ENCODE measurements around the gene CHAD. TPM values are rescaled to one million over a fixed set of nuclear protein-coding genes. Genes with fewer than 3 reads are reported as not detected.
"Not testable (repeated sequence)": the region's sequence is repeated elsewhere in the genome, so short reads cannot be mapped to it uniquely, and the experiment has no call there.

Gene CHAD
- polyA plus RNA-seq, 4 donors, result 0.66 to 3.2 (median 2.8) TPM

- DNase-seq (ENCODE audit: low read depth in 4 of 4, low spot score in 3 of 4), result not testable (repeated sequence)
These were observed 7.3 kb upstream of the CHAD start for GRCh38 chr17:50475775-50476544.

- no peak for DNase-seq (ENCODE audit: low read depth in 4 of 4, low spot score in 3 of 4)
These were observed 6.7 kb upstream of the CHAD start for GRCh38 chr17:50475362-50475761.

GRCh38 chr17:50474523-50474922 lies 5.8 kb upstream of the CHAD start:
- DNase-seq (ENCODE audit: low read depth in 4 of 4, low spot score in 3 of 4), result no peak

- no peak for DNase-seq (ENCODE audit: low read depth in 4 of 4, low spot score in 3 of 4)
These were observed 5.2 kb upstream of the CHAD start for GRCh38 chr17:50473901-50474300.

GRCh38 chr17:50472761-50473161 lies 4.1 kb upstream of the CHAD start:
- not testable (repeated sequence) for DNase-seq (ENCODE audit: low read depth in 4 of 4, low spot score in 3 of 4)

- no peak for DNase-seq (ENCODE audit: low read depth in 4 of 4, low spot score in 3 of 4)
These were observed 3.6 kb upstream of the CHAD start for GRCh38 chr17:50472286-50472685.

- DNase-seq (ENCODE audit: low read depth in 4 of 4, low spot score in 3 of 4), result no peak
These were observed 2.6 kb upstream of the CHAD start for GRCh38 chr17:50471009-50471905.

GRCh38 chr17:50470426-50470825 lies 1.7 kb upstream of the CHAD start:
- DNase-seq (ENCODE audit: low read depth in 4 of 4, low spot score in 3 of 4), result no peak

GRCh38 chr17:50469671-50470305 lies 1.1 kb upstream of the CHAD start:
- DNase-seq (ENCODE audit: low read depth in 4 of 4, low spot score in 3 of 4), result no peak

GRCh38 chr17:50469208-50469605 lies 527 bp upstream of the CHAD start:
- no peak for DNase-seq (ENCODE audit: low read depth in 4 of 4, low spot score in 3 of 4)

GRCh38 chr17:50467855-50468303 lies 801 bp downstream of the CHAD start:
- DNase-seq (ENCODE audit: low read depth in 4 of 4, low spot score in 3 of 4), result no peak

- no peak for DNase-seq (ENCODE audit: low read depth in 4 of 4, low spot score in 3 of 4)
These were observed 1.4 kb downstream of the CHAD start for GRCh38 chr17:50467114-50467854.

- no peak for DNase-seq (ENCODE audit: low read depth in 4 of 4, low spot score in 3 of 4)
These were observed 2.1 kb downstream of the CHAD start for GRCh38 chr17:50466371-50467113.

GRCh38 chr17:50465635-50466034 lies 3.0 kb downstream of the CHAD start:
- no peak for DNase-seq (ENCODE audit: low read depth in 4 of 4, low spot score in 3 of 4)

GRCh38 chr17:50465171-50465570 lies 3.5 kb downstream of the CHAD start:
- DNase-seq (ENCODE audit: low read depth in 4 of 4, low spot score in 3 of 4), result no peak

GRCh38 chr17:50464736-50465135 lies 3.9 kb downstream of the CHAD start:
- no peak for DNase-seq (ENCODE audit: low read depth in 4 of 4, low spot score in 3 of 4)

- no peak for DNase-seq (ENCODE audit: low read depth in 4 of 4, low spot score in 3 of 4)
These were observed 4.6 kb downstream of the CHAD start for GRCh38 chr17:50464121-50464520.

GRCh38 chr17:50462446-50462845 lies 6.2 kb downstream of the CHAD start:
- no peak for DNase-seq (ENCODE audit: low read depth in 4 of 4, low spot score in 3 of 4)

GRCh38 chr17:50461550-50462132 lies 7.0 kb downstream of the CHAD start:
- no peak for DNase-seq (ENCODE audit: low read depth in 4 of 4, low spot score in 3 of 4)
